Stimulated activated CD8-positive, alpha-beta memory T cell treated with anti-CD3 and anti-CD28 coated beads, Interleukin-15, amount 100 ng/mL, for 48 hours (primary cell): ENCODE data around the gene FOXB2.

Source experiments
- DNase-seq, 2 donors: peaks; one replicate each; pipeline ENCODE4 v3.0.0-alpha.2; 2020; ENCODE audit warnings: low read depth in 2 of 2

The FOXB2 gene

DNA sequence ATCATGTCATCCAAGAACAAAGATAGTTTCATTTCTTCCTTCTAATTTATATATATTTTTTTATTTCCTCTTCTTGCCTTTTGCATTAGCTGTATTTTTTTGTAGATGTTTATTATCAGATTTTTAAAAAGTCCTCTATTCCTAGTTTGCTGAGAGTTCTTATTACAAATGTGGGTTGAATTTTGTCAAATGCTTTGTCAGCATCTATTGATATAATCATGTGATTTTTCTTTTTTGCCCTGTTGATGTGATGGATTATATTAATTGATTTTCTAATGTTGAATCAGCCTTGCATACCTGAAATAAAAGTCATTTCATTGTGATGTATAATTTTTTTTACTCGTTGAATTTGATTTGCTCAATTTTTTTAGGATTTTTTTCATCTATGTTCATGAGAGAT is 46.9 kb downstream of the FOXB2 start:
- DNase-seq = no peak
